HK-2 (cell line): ENCODE measurements around the gene HGS.
"Not testable (repeated sequence)": the region's sequence is repeated elsewhere in the genome, so short reads cannot be mapped to it uniquely, and the experiment has no call there.

ENCODE experiments used
- DNase-seq: peaks from one replicate; pipeline ENCODE4 v3.0.0-alpha.2; 2018; ENCODE audit not compliant: unreplicated experiment

HGS gene

GRCh38 chr17:81717049-81717765, 33.4 kb downstream of the HGS start:
- DNase-seq: no peak

GRCh38 chr17:81717766-81718089, 33.9 kb downstream of the HGS start:
- no peak for DNase-seq

- no peak for DNase-seq
These were observed 35.8 kb downstream of the HGS start for GRCh38 chr17:81719410-81720266.

- DNase-seq: no peak
These were observed 36.7 kb downstream of the HGS start for GRCh38 chr17:81720267-81721071.

- DNase-seq: peak; percentile 77
These were observed 38.6 kb downstream of the HGS start for GRCh38 chr17:81722184-81723120.

- no peak for DNase-seq
These were observed 39.9 kb downstream of the HGS start for GRCh38 chr17:81723651-81724209.

- no peak for DNase-seq
These were observed 41.6 kb downstream of the HGS start for GRCh38 chr17:81725439-81725838.

GRCh38 chr17:81726004-81726403, 42.2 kb downstream of the HGS start:
- DNase-seq: no peak

GRCh38 chr17:81727324-81728031, 43.7 kb downstream of the HGS start:
- DNase-seq: no peak

GRCh38 chr17:81733507-81734404, 49.9 kb downstream of the HGS start:
- DNase-seq: peak; percentile 85

GRCh38 chr17:81734405-81735263, 50.8 kb downstream of the HGS start:
- DNase-seq: no peak

GRCh38 chr17:81735264-81736102, 51.7 kb downstream of the HGS start:
- DNase-seq: peak; percentile 68

- DNase-seq: no peak
These were observed 54.4 kb downstream of the HGS start for GRCh38 chr17:81737947-81738800.

GRCh38 chr17:81738801-81739393, 55.1 kb downstream of the HGS start:
- no peak for DNase-seq

- not testable (repeated sequence) for DNase-seq
These were observed 55.8 kb downstream of the HGS start for GRCh38 chr17:81739593-81739992.

- DNase-seq: no peak
These were observed 56.7 kb downstream of the HGS start for GRCh38 chr17:81740395-81740961.
